GM03348 (cell line): ENCODE results near the gene CCDC43.
"Not testable (repeated sequence)": the region's sequence is repeated elsewhere in the genome, so short reads cannot be mapped to it uniquely, and the experiment has no call there.

Experiments
- DNase-seq: peaks from one replicate; pipeline ENCODE4 v3.0.0; 2012; ENCODE audit warnings: low spot score

CCDC43 gene

DNA sequence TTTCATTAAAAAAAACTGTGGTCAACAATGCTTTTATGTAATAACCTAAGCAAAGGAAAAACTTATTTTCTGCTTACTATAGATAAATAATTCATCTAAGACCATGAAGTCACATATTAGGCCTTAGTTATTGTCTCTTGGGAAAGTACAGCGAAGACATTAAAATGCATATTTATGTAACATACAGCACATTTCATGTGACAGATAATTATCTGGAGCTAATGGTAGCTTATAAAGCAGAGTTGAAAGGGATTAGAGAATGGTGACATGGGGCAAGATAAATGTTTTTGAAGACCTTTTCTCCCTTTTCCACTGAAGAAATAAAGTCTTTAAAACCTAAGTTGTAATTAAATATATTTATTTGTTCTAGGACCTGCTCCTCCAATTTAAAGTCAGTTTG, 23.6 kb downstream of the CCDC43 start:
- DNase-seq: no peak

DNA sequence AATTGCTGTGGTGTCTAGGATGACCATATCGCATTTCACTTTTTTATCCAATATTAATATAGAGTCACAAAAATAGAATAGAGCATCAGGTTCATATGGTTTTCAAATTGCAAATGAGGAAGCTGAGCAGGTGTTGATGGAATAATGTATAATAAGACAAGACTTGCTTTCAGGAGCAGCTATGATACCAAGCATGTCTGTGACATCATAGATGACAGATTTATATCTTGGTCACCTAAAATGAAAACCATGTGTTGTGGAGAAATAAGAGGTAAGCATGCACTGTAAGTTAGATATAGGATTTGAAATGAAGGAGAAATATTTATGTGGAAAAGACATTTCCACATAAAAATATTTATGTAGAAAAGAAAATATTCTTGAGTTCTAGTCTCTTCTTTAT, 24.7 kb downstream of the CCDC43 start:
- no peak for DNase-seq

DNA sequence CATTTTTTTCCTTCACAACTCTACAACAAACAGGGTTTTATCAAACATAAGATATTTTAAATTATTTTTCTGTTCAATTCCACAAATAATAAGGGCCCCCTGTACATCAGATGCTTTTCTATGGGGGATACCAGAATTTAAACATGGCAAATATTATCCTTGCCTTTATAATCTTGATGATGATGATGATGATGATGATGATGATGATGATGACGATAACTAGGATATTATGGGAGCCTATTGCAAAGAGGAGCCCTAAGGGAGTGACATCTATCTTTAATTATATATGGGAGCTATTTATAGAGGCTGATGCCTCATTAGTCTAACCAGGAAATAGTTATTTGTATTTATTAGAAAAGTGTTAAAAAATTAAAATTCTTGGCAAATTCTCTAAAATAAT, 26.5 kb downstream of the CCDC43 start:
- DNase-seq: no peak

DNA sequence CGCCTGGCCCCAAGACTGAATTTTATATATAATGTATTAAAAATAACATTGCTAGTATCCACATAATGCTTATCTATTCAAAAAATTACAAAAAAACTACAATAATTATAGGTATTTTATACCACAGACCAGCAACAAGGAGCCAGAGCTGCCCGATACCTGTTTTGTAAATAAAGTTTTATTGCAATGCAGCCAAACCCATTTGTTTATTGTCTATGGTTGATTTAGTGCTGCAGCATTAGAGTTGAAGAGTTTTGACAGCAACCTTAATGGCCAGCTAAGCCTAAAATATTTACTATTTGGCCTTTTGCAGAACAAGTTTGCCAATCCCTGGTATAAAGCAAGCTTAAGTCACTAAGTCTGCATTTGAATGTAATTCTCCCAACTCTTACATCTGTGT, 27.7 kb downstream of the CCDC43 start:
- no peak for DNase-seq

DNA sequence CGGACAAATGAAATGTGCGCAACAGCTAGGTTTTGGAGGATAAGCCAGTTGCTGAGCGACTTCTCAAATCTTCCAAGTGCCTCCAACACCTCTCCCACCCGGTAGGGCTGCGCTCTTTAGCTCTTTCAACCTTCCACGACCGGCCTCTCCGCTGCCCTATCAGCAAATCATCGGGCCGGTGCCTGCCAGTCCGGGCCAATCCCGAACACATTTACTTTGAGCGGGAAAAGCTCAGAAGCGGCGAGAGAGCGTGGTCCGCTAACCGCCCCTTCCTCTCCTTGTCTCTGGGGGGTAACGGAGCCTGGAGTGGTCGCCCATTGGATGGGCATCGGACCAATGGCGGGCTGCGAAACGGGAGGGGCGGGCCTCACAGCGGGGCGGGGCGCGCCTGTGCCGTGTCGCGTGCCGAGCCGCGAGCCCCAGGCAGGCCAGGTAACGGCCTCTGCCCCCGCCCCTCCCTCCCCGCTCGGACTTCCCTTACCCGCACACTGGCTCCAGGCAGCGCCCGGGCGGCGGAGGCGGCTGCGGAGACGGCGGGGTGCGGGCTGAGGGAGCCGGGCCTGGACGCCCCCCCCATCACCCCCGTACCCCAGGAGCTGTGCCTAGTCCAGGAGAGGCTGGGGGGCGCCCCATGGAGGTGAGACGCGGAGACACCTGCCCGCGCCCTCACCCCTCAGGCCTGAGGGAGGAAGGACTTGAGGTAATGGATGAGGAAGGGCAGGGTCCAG, 33.4 kb downstream of the CCDC43 start, which contains the start of gene MEIOC:
Gene MEIOC (plus strand): TSS at position 486 of the 728 bp plus-strand sequence. CDS start 146 bp downstream, at position 632.
- peak; percentile 41 for DNase-seq

DNA sequence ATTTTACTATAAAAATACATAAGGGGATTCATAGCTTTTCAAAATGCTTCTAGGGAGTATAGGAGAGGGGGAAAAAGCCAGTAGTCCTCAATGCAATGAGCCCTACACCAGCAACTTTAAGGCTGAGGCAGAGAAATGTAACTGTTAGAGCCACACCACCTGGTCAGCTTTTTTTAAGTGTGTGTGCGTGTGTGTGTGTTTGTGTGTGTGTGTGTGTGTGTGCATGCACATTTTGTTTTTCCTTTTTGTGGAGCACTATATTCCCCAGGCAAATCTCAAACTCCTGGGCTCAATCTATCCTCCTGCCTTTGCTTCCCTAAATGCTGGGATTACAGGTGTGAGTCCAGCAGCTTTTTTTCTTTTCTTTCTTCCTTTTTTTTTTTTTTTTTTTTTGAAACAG, 35.6 kb downstream of the CCDC43 start:
- DNase-seq: no peak

DNA sequence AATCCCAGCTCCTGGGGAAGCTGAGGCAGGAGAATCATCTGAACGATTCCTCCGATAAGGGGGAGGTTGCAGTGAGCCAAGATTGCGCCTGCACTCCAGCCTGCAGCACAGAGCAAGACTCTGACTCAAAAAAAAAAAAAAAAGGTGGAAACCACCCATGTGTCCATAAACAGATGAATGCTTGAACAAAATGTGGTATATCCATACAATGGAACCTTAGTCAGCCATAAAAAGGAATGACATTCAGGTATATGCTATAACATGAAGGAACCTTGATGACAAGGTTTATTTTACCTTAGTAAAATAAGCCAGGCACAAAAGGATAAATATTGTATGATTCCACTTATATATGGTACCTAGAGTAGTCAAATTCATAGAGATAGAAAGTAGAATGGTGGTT, 36.2 kb downstream of the CCDC43 start:
- DNase-seq: no peak

DNA sequence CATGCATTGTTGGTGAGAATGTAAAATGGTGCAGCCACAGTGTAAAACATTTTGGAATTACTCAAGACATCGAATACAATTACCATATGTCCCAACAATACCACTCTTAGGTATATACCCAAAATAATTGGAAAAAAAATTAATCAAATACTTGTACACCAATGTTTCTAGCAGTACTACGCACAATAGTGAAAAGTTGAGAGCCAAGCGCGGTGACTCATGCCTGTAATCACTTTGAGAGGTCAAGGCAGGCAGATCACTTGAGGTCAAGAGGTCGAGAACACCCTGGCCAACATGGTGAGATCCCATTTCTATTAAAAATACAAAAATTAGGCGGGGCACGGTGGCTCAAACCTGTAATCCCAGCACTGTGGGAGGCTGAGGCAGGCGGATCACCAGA, 36.8 kb downstream of the CCDC43 start:
- no peak for DNase-seq

DNA sequence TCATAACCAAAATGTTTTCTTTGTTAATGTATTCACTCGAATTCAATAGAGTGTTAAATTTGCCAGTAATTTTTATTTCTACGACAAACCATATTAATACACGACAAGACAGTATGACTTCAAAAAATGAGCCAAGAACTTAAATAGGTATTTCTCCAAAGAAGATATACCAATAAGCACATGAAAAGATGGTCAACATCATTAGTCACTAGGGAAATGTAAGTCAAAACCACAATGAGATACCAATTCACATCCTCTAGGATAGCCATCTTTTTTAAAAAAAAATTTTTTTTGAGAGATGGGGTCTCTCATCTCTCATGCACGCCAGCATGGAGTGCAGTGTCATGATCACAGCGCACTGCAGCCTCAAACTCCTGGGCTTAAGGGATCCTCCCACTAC, 38.3 kb downstream of the CCDC43 start:
- no peak for DNase-seq

DNA sequence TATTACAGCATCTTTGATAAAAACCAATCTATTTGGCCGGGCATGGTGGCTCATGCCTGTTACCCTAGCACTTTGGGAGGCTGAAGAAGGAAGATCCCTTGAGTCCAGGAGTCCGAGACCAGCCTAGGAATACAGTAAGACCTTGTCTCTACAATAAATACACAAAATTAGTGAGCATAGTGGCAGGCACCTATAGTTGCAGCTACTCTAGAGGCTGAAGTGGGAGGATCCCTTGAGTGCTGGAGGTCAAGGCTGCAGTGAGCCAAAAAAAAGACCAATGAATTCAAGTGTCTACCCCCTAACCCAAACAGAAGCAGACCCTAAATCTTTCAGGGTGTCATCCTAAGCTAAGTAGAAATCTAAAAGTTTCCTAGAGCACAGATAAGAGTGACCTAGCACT, 40.6 kb downstream of the CCDC43 start:
- no peak for DNase-seq

DNA sequence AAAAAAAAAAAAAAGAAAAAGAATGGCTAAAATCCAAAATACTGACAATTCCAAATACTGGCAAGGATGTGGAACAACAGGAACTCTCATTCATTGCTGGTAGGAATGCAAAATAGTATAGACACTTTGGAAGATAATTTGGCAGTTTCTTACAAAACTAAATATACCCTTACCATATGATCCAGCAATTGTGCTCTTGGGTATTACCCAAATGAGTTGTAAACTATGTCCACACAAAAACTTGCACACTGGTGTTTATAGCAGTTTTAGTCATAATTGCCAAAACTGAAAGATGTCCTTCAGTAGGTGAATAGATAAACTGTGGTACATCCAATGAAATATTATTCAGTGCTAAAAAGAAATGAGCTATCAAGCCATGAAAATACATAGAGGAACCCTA, 41.8 kb downstream of the CCDC43 start:
- DNase-seq: no peak

DNA sequence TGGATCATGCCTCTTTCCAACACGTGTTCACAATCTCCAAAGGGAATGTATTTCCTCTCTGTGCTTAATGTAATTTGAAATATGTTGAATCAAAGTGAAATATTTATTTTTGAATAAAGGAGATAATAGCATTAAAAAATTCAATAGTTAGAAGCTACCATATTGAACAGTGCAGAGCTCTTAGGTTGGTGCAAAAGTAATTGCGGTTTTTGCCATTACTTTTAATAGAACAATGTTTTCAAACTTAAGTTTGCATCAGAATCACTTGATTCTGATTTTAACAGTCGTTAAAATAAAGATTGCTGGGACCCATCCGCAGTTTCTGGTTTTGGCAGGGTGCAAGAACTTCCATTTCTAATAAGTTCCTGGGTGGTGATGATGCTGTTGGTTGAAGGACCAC, 43.3 kb downstream of the CCDC43 start:
- DNase-seq: no peak

DNA sequence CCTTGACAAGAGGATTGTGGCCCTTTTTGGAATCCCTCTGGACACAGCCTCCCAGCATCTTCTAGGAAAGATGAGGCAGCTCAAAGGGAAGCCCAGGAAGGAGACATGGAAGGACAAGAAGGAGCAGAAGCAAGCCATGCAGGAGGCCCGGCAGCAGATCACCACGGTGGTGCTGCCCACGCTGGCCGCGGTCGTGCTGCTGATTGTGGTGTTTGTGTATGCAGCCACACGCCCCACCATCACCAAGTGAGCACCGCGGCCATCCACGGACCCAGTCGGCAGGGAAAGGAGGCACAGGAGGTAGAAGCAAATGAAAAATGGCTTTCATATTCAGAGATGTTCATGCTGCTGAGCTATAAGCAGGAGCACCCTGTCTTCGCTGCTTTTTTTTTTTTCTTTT, 44.2 kb downstream of the CCDC43 start:
- no peak for DNase-seq

DNA sequence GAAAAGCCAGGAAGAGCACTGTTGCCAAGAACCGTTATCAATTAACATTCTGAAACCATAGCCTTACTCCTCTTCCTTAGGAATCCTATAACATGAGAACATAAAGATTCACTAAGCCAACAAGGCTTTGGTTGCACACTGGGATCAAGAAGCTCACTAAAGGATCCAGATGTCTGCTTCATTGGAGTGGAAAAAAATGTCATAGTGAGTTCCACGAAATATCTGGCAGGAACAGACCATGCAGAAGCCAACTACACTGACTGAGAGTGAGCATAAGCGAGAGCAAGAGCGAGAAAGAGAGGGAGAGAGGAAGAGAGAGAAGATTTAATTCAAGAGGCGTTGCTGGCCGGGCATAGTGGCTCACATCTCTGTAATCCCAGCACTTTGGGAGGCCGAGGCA, 46.7 kb downstream of the CCDC43 start:
- peak; percentile 52 for DNase-seq

DNA sequence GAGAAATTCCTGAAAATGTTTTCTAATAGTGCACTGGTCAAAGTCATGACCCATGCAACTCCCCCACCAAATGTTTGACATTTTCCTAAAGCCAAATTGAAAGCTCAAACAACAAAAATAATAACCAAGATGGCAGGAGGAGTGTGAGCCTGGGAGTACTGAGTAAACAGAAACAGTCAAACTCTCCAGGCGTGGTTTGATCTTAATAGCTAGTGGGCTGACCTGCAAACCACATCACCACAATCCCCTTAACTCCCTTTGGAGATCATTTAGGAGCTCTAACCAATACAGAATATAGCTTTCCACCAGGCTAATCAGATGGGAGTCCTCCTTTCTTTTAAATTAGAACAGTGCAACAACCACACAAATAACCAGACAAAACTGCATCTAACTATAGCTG, 52.5 kb downstream of the CCDC43 start:
- no peak for DNase-seq

DNA sequence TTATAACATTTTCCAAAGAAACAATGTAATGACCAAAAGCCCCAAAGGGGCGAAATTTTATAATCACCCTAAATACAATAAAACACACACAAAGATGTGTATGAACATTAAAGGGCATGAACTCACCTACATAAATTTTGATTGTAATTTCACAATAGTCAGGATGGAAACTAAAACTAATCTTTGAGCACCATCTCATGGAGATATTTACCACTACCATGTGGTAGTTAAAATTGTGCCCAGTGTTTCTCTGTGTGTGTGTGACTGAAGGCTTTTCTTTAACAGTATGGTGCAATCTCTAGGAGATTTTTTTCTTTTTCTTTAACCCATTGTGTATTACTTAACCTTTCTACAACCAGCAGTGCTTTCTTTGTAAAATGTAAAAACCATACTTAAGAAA, 53.0 kb downstream of the CCDC43 start:
- peak; percentile 77 for DNase-seq

DNA sequence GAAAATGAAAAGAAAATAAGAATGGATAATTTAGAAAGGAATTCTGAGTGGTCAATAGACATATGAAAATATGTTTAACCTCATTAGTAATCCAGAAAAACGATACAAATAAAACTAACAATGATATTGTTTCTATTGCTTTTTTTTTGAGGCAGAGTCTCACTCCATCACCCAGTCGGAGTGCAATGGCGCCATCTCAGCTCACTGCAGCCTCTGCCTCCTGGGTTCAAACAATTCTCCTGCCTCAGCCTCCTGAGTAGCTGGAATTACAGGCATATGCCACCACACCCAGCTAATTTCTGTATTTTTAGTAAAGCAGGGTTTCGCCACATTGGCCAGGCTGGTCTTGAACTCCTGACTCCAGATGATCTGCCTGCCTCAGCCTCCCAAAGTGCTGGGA, 55.2 kb downstream of the CCDC43 start:
- DNase-seq: not testable (repeated sequence)

DNA sequence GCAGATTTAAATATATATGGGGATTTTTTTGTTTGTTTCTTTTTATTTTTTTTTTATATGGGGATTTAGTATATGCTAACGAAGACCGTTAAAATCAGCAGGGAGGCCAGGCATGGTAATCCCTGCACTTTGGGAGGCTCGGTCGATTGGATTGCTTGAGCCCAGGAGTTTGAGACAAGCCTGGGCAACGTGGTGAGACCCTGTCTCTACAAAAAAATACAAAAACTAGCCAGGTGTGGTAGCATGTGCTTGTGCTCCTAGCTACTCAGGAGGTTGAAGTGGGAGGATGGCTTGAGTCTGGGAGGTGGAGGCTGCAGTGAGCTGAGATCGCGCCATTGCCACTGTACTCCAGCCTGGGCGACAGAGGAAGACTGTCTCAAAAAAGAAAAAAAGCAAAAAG, 55.6 kb downstream of the CCDC43 start:
- DNase-seq: no peak

DNA sequence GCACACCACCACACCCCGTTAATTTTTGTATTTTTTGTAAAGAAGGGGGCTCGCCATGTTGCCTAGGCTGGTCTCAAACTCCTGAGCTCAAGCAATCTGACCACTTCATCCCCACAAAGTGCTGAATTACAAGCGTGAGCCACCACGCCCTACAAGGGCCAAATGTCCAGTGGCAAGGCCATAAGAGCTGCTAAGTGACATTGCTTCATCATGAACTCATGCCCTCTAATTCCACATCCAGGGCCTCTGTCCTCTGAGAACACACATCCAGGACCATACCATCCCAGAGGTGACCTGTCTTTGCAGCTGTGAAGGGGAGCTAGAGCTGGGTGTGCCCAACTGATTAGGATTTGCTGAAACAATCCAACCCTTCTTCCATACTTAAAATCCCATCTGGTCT, 58.9 kb downstream of the CCDC43 start:
- no peak for DNase-seq

DNA sequence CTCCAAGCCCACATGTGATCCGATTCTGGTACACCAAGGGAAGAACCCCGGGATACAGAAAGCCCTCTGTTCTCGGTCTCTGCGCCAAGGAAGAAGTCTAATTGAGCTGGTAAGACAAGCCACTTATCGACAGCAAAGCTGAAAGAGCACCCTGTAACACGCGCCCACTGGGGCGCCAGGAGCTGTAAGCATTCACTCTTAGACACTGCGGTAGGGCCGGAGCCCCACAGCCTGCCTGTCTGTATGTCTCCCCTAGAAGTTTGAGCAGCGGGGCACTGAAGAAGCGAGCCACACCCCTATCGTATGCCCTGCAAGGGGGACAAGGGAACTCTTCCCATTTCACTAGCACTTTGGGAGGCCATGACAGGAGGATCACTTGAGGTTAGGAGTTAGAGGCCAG, 60.3 kb downstream of the CCDC43 start:
- no peak for DNase-seq

DNA sequence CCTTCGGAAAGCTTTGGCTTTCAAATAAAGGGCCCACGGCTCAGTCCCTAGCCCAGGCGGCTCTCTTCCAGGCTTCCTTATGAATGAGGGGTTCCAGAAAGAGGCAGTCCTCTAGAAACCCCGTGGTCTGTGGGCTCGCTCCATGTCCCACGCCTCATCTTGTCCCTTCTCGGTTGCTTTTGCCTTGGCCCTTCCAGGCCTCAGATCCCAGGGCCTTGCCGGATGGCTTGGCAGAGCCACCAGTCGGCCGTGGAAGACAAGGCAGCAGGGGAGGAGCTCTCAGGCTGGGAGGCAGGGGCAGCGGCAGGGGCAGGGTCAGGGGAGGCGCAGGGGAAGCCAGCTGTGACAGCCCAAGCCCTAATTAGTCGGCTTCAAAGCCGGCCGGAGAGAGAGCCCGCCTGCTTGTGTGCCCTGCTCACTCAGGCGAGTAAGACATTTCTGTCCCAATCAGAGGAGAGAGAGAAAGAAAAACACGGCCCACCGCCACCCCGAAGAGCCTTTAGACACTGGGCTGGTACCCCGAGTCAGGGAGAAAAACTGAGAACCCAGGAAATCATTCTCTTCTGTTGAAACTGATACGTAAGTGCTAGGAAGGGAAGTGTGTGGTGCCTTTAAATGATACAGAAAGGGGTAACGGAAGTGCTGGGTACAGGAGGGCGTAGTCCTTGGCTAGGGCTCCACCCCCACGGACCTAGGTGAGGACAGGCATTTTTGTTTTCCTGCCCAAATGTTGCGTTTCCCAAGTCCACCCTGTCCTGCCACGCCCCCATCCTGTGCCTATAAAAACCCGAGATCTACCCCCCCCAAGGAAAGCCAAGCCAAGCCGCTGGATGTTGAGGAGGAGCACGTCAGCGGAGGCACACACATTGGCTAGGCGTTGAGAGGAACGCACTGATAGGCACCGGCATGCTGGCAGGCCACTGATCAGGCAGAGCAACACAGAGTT, 61.1 kb downstream of the CCDC43 start:
- DNase-seq: no peak

DNA sequence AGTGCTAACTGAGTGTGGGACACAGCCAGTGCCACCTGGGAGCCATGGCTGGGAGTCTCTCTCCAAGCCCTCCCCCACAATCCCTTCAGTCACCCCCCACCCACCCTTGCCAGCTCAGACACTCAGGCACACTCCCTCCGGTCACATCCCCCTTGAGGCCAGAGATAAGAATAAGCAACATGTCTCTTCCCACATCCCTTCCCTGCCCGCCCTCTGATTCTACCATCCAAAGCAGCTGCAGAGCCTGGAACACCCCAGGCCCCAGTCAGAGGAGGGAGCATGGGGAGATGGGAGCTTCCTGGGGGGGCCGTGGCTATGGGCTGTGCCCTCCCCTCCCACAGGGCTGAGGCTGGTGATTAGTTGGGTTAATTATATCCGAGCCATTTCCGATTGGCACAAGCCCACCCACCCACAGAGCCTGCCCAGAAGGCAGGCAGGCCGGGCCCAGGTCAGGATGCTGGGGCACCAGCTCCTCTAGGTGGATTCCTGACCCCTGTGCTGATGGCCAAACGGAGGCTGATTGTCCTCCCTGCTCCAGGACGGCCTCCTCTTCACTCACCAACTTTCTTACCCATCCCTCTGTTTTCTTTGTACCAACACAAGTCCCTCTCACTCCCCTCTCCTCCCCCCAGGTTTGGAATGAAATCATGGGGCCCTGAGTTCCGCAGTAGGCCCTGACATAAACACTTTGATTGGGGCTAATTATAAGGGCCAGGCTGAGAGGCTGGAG, 61.9 kb downstream of the CCDC43 start:
- DNase-seq: no peak
